Measurements from ENCODE around the gene IGSF21.

Gene IGSF21

DNA sequence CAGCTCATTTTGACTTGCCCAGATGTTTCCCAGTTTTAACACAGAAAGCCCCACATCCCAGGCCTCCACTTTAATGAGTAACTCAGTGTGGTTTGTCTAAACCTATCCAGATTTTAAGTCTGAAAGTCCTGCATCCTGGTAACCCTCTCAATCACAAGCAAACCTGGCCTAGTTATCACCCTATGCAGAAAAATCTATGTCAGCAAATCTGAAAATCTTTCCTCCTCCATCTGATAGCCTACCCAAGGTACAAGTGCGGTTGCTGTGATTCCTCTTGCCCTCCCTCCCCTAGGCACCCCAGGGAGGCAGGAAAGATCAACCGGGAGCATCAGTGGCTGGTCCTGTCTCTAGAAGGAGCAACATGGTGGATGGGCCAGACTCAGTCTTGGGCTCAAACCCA, 163.7 kb downstream of the IGSF21 start:
- TF ChIP-seq TCF12 (IDR thresholded peaks at IDR 0.05; ENCODE audit: low read depth) (no peak), TAF1 (IDR thresholded peaks at IDR 0.05; ENCODE audit: low read depth) (no peak), NFIC (IDR thresholded peaks at IDR 0.05) (no peak), EP300 (IDR thresholded peaks at IDR 0.05; ENCODE audit: borderline replicate concordance) (no peak), FOXM1 (IDR thresholded peaks at IDR 0.05; ENCODE audit: borderline replicate concordance, low read depth) (no peak), CREB1 (IDR thresholded peaks at IDR 0.05; ENCODE audit: low read depth) (no peak), EGR1 (IDR thresholded peaks at IDR 0.05) (no peak)
- TF ChIP-seq, protein P1, sequence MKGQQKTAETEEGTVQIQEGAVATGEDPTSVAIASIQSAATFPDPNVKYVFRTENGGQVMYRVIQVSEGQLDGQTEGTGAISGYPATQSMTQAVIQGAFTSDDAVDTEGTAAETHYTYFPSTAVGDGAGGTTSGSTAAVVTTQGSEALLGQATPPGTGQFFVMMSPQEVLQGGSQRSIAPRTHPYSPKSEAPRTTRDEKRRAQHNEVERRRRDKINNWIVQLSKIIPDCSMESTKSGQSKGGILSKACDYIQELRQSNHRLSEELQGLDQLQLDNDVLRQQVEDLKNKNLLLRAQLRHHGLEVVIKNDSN (IDR thresholded peaks at IDR 0.05): no peak
- TF ChIP-seq, protein P2, sequence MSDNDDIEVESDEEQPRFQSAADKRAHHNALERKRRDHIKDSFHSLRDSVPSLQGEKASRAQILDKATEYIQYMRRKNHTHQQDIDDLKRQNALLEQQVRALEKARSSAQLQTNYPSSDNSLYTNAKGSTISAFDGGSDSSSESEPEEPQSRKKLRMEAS (IDR thresholded peaks at IDR 0.05): no peak

DNA sequence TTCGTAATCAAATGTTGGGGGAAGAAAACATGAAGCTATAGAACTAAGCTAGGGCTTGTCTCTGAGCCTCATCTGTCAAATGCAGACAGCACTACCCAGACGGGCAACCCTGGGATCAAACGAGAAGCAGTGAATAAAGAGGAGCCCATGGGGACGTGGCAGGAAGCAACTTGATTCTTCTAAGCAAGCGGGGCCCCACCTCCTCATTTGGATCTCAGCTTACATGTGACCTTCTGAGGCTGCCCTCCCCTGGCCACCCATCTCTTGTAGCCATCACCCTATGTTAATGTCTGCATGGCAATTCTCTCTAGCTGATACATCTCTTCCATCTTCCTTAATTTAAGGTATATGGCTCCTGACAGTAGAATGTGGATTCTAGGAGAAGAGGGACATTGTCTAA, 171.3 kb downstream of the IGSF21 start:
- no peak for TF ChIP-seq TCF12 (IDR thresholded peaks at IDR 0.05; ENCODE audit: low read depth)
- TF ChIP-seq YY1 (IDR thresholded peaks at IDR 0.05; ENCODE audit: low read depth): no peak
- TF ChIP-seq CEBPB (IDR thresholded peaks at IDR 0.05): no peak
- no peak for TF ChIP-seq EGR1 (IDR thresholded peaks at IDR 0.05)
- TF ChIP-seq ZBTB7A (IDR thresholded peaks at IDR 0.05; ENCODE audit: low read depth): no peak
- TF ChIP-seq TAF1 (IDR thresholded peaks at IDR 0.05; ENCODE audit: low read depth): no peak
- TF ChIP-seq, protein P2 (IDR thresholded peaks at IDR 0.05): no peak
- no peak for TF ChIP-seq CREB1 (IDR thresholded peaks at IDR 0.05; ENCODE audit: low read depth)
- TF ChIP-seq EP300 (IDR thresholded peaks at IDR 0.05; ENCODE audit: borderline replicate concordance): no peak
- TF ChIP-seq FOXM1 (IDR thresholded peaks at IDR 0.05; ENCODE audit: borderline replicate concordance, low read depth): no peak
- TF ChIP-seq TEAD4 (IDR thresholded peaks at IDR 0.05): no peak
- TF ChIP-seq RAD21 (IDR thresholded peaks at IDR 0.05; ENCODE audit: low read depth): no peak

DNA sequence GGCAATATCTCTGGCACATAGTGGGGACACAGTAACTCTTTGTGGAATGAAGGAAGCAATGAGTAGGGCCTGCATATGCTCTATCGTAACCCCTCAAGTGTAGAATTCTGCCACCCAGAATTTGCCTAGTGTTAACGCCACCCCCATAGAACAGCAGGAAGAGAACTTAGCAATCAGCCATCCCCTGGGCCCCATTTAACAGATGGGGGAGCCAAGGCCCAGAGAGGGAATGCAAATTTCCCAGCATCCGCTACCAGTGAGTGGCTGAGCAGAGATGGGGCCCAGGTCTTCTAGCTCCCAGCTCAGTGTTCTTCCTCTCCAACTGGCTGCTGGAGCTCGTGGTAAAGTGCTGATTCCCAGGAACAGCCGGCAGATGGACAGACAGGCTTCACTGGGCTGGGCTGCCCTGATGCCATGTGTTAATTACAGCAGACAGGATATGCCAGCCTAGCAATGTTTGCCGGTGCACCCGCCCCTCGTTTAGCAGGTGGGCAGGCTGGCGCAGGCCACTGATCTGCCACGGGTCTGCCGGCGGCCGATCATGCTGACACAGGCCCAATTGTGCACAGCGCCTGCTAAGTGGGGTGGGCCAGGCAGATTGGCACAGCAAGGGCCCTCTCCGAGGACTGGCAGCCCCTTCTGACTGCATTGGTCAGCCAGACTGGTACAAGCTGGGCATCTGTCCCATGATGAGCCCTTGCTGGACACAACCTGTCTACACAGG, 171.9 kb downstream of the IGSF21 start:
- TF ChIP-seq TCF12 (IDR thresholded peaks at IDR 0.05; ENCODE audit: low read depth) (no peak), FOXM1 (IDR thresholded peaks at IDR 0.05; ENCODE audit: borderline replicate concordance, low read depth) (no peak), EGR1 (IDR thresholded peaks at IDR 0.05) (no peak), CEBPB (IDR thresholded peaks at IDR 0.05) (no peak), TAF1 (IDR thresholded peaks at IDR 0.05; ENCODE audit: low read depth) (no peak), YY1 (IDR thresholded peaks at IDR 0.05; ENCODE audit: low read depth) (no peak), EP300 (IDR thresholded peaks at IDR 0.05; ENCODE audit: borderline replicate concordance) (no peak), TEAD4 (IDR thresholded peaks at IDR 0.05) (no peak)
- TF ChIP-seq, protein P3, sequence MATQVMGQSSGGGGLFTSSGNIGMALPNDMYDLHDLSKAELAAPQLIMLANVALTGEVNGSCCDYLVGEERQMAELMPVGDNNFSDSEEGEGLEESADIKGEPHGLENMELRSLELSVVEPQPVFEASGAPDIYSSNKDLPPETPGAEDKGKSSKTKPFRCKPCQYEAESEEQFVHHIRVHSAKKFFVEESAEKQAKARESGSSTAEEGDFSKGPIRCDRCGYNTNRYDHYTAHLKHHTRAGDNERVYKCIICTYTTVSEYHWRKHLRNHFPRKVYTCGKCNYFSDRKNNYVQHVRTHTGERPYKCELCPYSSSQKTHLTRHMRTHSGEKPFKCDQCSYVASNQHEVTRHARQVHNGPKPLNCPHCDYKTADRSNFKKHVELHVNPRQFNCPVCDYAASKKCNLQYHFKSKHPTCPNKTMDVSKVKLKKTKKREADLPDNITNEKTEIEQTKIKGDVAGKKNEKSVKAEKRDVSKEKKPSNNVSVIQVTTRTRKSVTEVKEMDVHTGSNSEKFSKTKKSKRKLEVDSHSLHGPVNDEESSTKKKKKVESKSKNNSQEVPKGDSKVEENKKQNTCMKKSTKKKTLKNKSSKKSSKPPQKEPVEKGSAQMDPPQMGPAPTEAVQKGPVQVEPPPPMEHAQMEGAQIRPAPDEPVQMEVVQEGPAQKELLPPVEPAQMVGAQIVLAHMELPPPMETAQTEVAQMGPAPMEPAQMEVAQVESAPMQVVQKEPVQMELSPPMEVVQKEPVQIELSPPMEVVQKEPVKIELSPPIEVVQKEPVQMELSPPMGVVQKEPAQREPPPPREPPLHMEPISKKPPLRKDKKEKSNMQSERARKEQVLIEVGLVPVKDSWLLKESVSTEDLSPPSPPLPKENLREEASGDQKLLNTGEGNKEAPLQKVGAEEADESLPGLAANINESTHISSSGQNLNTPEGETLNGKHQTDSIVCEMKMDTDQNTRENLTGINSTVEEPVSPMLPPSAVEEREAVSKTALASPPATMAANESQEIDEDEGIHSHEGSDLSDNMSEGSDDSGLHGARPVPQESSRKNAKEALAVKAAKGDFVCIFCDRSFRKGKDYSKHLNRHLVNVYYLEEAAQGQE (IDR thresholded peaks at IDR 0.05; ENCODE audit: low read depth): no peak
- TF ChIP-seq, protein P2 (IDR thresholded peaks at IDR 0.05): no peak
- TF ChIP-seq, protein P1 (IDR thresholded peaks at IDR 0.05): no peak

DNA sequence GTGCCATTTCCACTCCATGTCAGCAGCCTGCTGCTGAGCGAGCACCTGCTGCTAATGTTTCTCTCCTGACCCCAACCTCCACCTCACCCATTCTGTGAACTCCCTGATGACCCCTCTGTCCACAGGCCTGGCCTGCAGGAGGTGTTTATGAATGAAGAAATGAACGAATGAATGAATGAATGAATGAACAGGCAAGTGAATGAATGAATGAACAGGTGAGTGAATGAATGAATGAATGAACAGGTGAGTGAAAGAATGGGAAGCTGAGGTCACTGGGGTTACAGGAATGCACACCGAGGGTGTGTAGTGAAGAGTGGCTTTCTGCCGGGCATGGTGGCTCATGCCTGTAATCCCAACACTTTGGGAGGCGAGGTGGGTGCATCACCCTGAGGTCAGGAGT, 173.4 kb downstream of the IGSF21 start:
- no peak for TF ChIP-seq CEBPB (IDR thresholded peaks at IDR 0.05)

DNA sequence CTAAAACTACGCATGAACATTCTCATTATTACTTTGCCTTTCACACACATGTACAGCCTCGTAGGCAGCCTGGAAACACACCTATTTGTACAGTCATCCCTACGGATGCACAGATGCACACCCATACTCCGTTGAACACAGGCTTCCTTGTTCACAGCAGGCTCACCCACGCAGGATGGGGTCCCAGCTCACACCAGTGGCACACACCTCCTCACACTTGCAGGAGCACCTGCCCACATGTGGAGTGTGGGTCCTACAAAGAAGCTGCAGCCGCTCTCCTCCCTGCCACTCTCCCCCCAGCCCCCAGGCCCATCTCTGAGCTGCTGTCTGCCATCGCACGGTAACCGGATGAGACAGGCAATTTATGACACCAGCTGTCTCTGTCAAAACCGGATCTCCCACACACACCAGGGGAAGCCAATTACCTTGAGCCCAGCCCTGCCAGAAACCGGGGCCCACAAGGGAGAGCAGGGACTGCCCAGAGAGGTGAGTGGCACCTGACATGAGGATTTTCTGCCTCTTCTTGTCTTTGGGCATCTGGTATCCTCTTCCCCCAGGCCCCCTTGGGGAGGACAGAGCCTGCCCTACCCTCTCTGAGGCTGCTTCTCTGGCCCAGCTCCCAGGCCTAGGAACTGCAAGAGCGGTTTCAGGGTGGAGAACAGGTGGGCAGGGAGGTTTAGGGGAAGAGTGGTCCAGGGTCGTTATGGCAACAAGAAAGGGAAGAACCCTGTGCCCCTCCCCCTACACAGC, 175.4 kb downstream of the IGSF21 start:
- TF ChIP-seq TEAD4 (IDR thresholded peaks at IDR 0.05): no peak

DNA sequence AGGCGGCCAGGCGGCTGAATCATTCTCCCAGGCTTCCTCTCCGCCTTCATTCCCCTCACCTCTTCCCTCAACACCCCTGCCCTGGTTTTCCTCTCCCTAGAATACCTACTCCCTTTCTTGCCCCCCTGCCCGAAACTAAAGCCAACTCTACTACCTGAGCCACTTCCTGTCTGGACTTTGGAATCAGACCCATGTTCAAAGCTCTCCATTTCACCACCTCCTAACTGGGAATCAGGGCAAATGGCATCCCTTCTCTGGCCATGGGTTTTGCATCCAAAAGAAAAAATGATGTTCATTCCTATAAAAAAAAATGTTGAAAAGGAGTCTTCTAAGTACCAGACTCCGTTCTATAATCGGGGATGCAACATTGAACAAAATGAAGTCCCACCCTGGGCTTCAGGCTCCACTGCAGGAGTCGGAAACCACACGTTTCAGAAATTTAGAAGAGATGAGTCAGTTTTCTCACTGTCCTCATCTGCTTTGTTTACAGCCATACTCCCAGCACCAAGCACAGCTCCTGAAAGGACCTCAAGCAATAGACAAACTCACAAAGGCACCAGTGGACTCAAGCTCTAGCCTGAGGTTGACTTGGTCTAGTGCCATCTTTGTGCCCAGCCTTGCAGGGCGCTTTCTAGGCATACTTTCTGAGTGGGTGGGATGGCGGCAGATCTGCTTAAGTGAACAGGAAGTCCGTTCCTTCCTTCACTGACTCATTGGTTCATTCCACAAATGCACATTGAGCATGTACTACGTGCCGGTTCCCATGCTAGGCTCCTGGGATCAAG, 176.2 kb downstream of the IGSF21 start:
- TF ChIP-seq YY1 (IDR thresholded peaks at IDR 0.05; ENCODE audit: low read depth): no peak
- TF ChIP-seq, protein P1 (IDR thresholded peaks at IDR 0.05): no peak
- TF ChIP-seq NFIC (IDR thresholded peaks at IDR 0.05): no peak
- no peak for TF ChIP-seq RAD21 (IDR thresholded peaks at IDR 0.05; ENCODE audit: low read depth)
- no peak for TF ChIP-seq CEBPB (IDR thresholded peaks at IDR 0.05)
- TF ChIP-seq ZBTB7A (IDR thresholded peaks at IDR 0.05; ENCODE audit: low read depth): no peak
- no peak for TF ChIP-seq EP300 (IDR thresholded peaks at IDR 0.05; ENCODE audit: borderline replicate concordance)
- TF ChIP-seq TEAD4 (IDR thresholded peaks at IDR 0.05): no peak
- no peak for TF ChIP-seq TCF12 (IDR thresholded peaks at IDR 0.05; ENCODE audit: low read depth)
- TF ChIP-seq TAF1 (IDR thresholded peaks at IDR 0.05; ENCODE audit: low read depth): no peak
- TF ChIP-seq, protein P3 (IDR thresholded peaks at IDR 0.05; ENCODE audit: low read depth): no peak
- TF ChIP-seq, protein P2 (IDR thresholded peaks at IDR 0.05): no peak
- no peak for TF ChIP-seq FOXM1 (IDR thresholded peaks at IDR 0.05; ENCODE audit: borderline replicate concordance, low read depth)

Measured in Ishikawa (cell line).